Measurements from ENCODE around the gene PROM1.

Gene PROM1

DNA sequence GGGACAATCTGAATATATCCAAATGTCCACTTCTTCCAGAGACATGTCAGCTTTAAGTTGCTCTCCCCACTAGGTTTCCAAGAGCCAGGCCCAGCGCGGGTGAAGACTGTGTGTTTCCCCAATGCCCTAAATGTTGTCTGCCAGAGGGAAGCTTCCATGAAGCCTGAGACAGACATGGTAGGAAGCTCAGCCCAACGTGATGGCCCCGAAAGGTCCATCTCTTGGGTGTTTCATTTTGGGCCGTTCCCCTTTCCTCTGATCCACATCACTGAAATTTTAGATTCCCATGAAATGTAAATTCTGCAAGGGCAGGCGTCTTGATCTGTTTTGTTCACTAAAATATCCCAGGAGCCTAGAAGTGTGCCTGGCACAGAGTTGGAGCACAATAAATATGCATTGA is 25.4 kb upstream of the PROM1 start:
- DNase-seq (ENCODE audit: low read depth): no peak

DNA sequence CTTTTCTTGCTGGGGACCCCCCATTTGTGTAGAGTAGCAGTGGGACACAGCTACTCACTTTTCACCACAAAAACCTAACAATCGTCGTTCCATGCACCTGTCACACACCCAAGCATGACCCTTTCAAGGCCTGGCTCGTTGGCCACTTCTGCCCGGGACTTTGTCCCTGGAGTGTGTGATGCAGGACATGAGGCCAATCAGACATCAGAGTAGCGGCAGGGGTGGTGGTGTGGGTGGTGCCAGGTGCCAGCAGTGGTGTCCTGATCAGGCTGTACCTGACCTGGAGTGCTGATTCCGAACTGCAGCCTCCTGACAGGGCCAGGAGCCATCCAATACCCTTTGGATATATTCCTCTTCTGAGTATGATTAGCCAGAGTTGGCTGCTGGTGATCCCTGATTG is 23.1 kb upstream of the PROM1 start:
- DNase-seq (ENCODE audit: low read depth): no peak

DNA sequence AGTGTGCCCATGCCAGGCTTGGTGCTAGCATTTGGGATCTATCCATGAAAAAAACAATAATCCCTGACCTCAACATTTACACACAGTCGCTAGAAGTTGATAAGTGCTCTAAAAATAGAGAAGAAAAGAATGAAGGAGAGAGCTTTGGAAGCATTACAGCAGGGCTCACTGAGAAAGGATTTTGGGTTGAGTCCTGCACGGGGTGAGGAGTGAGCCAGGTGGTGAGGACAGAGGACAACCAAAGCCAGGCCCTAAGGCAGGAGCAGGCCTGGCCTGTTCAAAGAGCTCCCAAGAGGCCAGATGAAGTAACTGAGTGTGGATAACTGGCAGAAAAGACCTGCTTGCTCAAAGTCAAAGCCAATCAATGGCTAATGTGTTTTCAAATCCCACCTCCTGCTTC is 20.7 kb upstream of the PROM1 start:
- DNase-seq (ENCODE audit: low read depth): no peak

DNA sequence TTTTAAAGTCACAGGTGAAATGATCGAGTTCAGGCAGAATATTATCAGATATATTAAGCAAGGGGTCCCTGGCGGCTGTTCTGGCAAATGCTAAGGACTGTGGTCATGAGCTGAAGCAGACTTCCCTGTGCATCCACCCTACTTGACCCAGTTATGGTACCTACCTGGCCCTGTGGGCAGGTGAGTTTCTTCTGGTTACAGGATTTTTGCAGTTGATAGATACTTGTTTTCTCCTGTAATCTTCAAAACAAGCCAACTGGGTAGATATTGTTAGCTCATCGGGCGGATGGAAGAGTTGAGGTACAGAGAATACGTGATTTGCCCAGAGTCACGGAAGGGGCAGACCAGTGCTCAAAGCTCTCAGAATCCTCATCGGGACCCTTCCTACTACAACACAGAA is 18.5 kb upstream of the PROM1 start:
- no peak for DNase-seq (ENCODE audit: low read depth)

DNA sequence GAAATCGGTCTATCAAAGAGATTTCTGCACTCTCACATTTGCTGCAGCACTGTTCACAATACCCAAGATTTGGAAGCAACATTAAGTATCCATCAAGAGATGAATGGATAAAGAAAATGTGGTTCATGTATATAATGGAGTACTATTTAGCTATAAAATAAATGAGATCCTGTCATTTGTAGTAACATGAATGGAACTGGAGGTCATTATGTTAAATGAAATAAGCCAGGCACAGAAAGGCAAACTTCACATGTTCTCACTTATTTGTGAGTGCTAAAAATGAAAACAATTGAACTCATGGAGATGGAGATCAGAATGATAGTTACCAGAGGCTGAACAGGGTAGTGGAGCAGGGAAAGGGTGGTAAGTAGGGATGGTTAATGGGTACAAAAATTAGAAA is 17.0 kb upstream of the PROM1 start:
- DNase-seq (ENCODE audit: low read depth): no peak

DNA sequence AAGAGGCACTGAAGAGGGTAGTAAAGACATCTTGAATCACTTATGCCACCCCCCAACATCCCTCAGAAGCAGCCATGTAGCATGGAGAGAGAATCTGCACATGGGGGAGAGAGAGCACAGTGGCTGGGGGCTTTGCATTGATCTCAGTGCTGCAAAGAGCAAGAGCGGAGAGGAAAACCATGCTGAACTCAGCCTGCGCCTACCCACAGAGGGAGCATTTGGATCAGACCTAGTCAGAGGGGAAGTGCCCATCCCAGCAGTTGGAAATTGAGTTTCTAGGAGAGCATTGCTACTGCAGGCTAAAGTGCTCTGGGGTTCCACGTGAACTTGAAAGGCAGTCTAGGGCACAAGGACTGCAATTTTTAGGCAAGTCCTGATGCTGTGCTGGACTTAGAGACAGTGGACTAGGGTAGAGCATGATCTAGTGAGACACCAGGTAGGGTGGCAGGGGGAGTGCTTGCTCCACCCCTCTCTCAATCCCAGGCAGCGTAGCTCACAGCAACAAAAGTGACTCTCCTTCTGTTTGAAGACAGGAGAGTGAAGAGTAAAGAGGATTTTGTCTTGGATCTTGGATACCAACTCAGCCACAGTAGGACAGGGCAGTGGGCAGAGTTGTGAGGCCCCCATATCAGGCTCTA is 9.0 kb upstream of the PROM1 start:
- no peak for DNase-seq (ENCODE audit: low read depth)

DNA sequence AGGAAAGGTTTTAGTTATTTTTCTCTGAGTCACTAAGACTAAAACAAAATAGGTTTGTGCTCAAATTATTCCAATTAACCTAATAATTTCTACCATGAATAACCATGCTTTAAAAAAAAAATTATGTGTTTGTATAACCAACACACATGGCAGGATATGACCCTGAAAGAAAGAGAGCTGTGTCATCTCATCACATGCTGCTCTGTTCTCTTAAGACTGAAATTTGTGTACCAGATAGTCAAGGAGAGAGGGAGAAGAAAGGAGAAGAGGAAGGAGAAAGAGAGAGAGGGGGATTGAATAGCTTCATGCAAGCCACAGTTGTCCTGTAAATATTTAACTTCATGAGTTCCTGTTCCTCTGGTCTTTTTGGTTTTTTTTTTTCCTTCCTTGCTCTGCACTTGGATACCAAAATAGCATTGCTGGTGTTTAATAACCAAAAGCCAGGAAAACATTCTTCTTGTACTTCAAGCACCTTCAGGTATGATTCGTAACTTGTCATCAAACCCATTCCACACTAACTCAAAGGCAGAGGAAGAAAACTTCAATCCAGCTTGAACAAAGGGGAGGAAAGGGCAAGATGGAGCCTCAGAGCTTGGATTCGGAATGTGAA is 6.4 kb upstream of the PROM1 start:
- DNase-seq (ENCODE audit: low read depth): no peak

DNA sequence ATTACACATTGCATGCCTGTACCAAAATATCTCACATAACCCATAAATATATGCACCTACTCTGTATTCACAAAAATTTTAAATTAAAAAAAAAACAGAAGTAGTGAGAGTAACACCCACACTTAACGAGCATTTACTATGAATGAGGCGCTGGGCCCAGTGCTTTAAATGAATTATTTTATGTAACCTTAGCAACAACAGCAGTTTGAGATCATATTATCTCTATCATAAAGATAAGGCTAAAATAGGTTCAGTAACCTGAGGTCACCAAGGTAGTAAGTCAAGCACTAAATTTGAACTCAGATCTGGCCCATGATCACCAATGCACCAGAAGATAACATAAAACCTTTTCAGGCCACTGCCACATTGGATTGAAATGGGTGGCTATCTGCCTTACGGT is 5.3 kb upstream of the PROM1 start:
- DNase-seq (ENCODE audit: low read depth): no peak

DNA sequence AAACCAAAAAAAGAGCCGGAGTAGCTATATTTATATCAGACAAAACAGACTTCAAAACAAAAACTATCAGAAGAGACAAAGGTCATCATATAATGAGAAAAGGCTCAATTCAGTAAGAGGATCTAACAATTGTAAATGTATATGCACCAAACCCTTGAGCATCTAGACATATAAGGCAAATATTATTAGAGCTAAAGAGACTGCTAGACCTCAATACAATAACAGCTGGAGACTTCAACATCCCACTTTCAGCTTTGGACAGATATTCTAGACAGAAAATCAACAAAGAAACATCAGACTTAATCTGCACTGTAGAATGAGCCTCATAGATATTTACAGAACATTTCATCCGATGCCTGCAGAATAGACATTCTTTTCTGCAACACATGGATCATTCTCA is 4.8 kb upstream of the PROM1 start:
- DNase-seq (ENCODE audit: low read depth): no peak

DNA sequence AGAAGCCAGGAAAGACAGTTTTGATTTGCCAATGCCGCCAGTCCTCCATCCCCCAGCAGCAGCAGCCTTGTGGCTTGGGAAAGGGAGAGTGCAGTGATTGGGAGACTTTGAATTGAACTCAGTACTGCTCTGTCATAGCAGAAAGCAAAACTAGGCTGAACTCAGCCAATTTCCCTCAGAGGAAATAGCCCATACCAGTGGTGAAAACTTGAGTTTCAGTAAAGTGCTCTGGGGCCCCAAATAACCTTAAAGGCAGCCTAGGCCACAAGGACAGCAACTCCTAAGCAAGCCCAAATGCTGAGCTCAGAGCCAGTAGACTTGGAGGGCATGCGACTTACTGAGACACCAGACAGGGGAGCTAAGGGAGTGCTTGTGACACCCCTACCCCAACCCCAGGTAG is 2.0 kb upstream of the PROM1 start:
- DNase-seq (ENCODE audit: low read depth): no peak

DNA sequence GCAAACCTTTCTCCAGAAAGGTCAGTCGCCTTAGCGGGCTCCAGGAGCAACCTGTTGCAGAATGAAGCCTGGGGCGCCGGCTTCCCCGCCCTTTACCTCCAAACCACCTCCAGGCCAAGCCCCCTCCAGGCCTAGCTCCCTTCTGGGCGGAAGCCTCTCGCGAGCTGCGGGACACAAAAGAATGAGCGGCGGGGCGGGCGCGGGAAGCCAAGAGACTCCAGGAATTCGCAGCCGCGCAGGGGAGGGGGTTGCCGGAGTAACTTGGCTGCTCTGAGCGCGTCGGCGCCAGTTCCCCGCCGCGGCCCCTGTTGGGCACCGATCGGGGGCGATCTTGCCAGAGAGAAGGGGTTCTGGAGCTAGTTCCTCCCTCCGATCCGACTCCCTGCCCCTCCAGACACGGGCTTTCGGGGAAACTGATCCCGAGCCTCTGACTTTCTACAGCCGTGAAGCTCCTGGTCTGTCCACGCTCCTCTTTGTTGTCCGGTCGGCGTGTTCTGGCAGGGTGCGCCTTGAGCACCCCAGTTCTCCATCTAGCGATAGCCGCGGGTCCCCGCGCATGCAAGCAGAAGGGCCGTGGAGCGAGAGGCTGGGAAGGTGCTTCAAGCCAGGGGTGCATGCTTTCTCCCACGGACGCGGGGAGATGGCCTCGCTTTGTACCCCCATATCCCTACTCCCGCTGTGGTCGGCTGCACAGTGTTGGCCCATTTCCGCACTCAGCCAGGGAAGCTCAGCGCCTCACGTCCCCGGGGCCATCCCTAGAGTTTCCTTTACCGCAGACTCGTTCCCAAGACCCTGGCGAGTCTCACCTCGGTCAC is 1.2 kb downstream of the PROM1 start:
- no peak for DNase-seq (ENCODE audit: low read depth)

DNA sequence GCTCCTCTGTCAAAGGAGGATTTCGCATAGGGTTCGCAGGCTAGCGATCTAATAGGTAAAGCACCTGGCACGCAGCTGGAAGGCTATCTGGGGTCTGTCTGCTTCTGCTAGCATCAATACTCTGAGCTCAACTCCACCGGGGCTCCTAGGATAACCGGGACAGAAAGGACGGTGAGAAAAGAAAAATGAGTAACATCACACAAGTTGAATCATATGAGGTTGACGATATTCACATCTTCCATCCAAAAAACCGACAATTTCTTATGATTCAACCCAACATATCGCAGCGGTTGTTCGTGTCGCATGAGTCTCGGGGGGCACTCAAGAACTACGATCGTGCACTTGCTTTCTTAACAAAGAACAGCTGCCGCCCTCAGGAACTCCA is 1.8 kb downstream of the PROM1 start:
- DNase-seq (ENCODE audit: low read depth): no peak

DNA sequence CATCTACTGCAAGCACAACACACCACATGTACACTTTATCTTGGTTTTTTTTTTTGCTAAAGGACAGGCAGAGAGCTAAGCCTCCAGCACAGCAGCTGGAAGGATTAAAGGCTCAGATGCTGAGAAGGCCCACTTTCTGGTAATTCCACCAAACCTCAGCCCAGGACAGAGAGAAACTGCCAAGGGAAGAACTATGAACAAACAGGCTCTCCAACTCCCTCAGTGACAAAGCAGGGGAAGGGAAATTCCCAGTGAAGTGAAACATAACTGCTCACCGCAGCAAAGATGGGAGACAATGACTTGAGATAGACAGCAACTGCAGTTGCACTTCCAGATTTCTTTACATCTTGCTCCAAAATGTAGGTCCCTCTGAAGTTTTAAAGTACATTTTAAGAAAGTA is 4.8 kb downstream of the PROM1 start:
- no peak for DNase-seq (ENCODE audit: low read depth)

DNA sequence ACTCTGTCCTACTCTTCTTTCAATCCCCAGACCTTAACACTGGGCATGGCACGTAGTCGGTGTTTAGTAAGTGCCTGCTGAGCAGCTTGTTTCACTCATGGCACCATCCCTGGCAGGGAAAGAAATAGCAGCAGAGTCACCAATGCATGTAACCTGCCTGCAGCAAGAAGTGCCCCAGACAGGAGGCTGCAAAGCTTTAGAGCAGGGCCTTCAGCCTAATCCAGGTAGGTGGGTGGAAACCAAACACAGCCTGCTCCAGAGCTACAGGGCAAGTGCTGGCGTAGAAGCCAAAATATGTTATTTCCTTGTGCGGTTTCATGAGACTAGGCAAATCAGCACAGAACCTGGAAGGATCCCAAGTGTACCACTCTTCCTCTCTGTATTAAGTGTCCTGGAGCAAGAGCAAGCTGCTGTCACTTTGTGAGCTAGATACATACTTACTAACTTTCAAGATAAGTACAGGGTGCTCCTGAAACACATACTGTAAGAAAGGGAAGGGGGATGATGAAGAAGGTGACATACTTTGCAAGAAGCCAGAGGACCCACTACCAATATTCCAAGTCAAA is 5.5 kb downstream of the PROM1 start:
- DNase-seq (ENCODE audit: low read depth): no peak

DNA sequence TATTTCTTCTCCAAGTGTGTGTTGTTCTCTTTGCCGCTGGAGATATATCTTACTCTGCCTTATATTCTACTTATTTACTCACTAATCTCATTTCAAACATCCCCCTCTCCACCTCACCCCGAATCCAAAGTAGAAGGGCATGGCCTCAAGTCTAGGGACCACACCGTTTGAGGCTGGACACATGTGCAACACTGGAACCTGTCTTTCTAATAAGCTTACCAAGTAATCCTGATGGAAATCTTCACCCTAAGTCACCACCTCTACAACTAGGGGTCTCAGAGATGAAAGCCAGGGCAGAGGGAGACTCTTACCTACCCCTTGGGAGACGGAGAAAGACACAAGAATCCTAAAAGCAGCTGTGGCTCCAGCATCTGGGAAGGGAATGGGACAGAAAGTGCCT is 6.0 kb downstream of the PROM1 start:
- no peak for DNase-seq (ENCODE audit: low read depth)

DNA sequence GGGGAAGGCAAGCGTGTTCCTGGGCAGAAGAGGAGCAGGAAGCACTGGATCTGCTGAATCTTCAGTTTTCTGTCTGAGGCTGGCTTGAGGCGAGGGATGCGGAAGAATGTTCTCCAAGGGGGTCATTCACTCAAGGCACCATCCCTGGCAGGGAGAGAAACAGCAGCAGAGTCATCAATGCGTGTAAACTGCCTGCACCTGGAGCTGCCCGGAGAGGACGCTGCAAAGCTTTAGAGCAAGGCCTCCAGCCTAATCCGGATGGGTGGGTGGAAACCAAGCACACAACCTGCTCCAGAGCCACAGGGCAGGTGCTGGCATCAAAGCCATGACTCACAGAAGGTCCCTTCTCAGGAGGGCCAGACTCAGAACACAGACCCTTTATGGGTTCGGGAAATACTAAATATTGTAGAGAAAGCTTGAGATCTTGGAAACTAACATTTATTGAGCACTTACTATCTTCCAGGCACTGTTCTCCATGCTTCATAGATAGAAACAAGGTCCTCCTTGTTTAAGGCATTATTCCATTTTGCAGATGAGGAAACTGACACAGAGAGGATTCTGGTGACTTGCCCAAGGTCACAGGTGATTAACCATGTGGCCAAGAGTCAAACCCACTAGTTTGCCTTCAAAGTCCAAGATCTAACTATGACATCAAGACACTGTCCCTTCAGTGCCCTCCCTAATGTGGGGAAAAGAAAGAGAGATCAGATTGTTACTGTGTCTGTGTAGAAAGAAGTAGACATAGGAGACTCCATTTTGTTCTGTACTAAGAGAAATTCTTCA is 7.7 kb downstream of the PROM1 start:
- DNase-seq (ENCODE audit: low read depth): no peak

DNA sequence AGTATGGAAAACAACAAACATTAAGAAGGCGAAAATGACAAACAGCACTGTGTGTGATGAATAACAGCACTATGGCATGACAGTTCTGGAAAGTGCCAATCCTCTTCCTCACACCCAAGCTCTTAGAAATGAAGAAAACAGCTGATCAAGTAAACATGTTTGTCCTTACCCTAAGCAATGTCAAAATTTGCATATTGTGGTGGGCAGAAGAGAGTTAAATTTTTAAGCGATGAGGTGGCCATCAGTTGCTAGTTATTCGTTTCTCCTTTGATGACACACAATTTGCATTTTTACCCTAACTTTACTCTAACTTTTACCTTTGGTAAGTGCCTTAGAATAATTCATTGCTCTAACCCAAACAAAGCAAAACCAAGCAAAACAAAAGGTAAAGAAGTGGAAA is 8.8 kb downstream of the PROM1 start:
- no peak for DNase-seq (ENCODE audit: low read depth)

DNA sequence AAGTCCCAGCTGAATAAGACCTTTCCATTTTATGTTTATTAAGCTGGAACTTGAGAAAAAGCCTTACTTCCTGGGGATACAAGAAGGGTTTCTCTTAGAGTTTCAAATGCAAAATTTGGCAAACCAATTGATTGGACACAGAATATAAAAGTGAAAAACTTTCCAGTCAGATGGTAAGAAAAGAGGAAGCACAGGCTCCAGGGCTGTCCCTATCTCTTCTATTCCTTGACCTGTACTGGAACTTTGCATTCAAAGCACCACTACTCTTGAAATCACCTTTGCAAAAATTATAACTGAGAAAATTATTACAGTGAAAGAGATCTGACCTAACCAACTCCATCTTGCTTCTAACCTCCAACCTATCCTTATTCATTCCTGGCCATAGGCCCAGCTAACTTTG is 11.7 kb downstream of the PROM1 start:
- no peak for DNase-seq (ENCODE audit: low read depth)

DNA sequence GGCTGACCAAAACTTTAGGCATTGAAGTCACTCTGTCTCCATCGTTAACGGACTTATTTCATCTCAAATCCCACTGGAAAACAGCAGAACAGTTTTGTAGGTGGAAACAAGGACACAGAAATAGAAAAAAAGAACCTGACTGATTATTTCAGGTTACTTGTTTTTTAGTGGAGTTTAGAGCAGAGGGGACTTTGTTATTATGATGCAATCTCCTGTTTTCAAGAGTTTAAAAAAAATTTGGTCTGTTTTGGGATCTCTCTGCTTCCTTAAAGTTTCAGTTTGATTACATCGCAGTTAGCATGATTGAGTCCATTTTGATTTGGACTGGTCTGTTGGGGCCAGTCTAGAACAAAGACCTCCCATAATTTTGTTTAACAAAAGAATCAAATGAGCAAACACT is 13.6 kb downstream of the PROM1 start:
- no peak for DNase-seq (ENCODE audit: low read depth)

DNA sequence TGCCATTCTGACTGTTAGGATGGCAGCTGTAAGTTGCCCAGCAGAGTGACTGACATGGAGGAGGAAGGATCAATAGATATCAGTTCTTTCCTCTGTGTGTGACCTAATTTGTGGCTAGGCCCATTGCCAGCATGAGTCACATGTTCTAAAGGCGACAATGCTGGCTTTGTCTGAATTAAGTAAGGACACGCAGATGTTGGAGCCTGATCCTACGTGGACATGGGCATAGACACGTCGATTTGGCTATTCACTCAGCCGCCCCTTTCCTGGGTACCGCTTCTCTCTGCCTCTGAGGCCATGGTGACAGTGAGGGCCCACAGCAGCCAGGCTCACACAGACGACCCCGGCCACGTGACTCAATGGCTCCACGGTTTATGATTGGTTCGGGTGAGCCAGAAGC is 16.3 kb downstream of the PROM1 start:
- no peak for DNase-seq (ENCODE audit: low read depth)

DNA sequence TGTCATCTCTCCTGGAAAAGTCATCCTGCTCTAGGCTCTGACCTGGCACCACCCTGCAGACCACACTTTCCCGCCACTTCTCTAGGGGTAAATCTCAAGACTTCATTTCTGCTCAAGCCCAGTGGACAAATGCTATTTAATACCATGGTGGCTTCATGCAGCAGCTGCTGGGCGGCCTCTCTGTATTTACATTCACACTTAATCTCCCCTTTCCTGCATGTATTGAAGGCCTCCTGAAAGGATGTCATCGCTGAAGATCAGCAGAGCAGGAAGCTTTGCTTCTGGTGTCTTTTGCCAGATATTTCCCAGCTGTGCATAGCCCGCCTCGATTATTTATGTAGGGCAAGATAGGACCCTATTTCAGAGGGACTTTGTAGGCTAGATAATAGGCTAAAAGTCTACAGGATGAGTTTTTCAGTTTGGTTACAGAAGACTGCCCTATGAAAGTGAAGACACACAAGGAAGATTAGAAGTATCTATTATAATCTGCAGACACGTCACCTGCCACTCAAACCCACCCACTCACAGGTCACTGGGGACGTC is 17.2 kb downstream of the PROM1 start:
- no peak for DNase-seq (ENCODE audit: low read depth)

DNA sequence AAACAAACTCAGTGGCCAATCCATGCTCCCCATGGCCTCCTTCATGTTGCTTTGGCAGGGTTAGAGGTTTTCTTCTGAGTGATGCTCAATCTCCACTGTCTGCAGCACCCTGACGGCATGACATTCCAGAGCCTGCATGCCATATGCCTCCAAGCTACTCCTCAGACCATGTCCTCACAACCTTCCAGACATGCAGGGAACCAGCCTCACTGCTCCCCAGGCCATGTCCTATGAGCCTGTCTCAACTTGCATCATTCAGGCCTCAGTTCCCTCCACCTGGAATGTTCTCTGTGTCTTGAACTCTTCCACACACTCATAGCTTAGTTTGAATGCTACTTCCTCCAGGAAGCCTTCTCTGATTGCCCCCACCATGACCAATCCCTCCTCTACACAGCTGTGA is 18.8 kb downstream of the PROM1 start:
- DNase-seq (ENCODE audit: low read depth): no peak

Measured in activated T-cell treated with anti-CD3 and anti-CD28 coated beads for 24 hours (primary cell).